GM19023 (cell line): ENCODE data around the gene SLCO2B1.

Source experiments
- ATAC-seq: cut with Tn5 transposase; IDR thresholded peaks from one replicate; pipeline ENCODE4 v1.9.1; 2021; ENCODE audit warnings: mild to moderate bottlenecking, moderate library complexity; ENCODE audit not compliant: unreplicated experiment

The SLCO2B1 gene

GRCh38 chr11:75160880-75161279 lies 10.0 kb downstream of the SLCO2B1 start:
- ATAC-seq = no peak

GRCh38 chr11:75161506-75162095 lies 10.7 kb downstream of the SLCO2B1 start:
- ATAC-seq = no peak

DNA sequence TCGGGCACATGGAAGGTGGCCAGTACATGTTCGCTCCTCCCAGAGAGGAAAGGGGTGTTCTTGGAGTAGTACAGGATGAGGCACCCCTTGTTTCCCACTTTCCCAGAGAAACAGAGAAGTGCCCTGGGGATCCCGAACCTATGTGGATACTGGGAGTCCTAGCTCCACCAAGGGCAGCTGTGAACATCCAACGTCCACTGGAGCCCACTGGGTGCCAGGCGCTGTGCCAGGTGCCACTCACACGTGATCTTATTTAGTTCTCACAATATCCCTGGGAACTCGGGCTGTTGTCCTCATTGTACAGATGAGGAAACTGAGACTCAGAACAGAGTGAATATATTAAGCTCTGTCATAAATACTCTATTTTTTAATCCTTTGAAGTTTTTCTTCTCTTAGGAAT lies 12.0 kb downstream of the SLCO2B1 start:
- no peak for ATAC-seq

DNA sequence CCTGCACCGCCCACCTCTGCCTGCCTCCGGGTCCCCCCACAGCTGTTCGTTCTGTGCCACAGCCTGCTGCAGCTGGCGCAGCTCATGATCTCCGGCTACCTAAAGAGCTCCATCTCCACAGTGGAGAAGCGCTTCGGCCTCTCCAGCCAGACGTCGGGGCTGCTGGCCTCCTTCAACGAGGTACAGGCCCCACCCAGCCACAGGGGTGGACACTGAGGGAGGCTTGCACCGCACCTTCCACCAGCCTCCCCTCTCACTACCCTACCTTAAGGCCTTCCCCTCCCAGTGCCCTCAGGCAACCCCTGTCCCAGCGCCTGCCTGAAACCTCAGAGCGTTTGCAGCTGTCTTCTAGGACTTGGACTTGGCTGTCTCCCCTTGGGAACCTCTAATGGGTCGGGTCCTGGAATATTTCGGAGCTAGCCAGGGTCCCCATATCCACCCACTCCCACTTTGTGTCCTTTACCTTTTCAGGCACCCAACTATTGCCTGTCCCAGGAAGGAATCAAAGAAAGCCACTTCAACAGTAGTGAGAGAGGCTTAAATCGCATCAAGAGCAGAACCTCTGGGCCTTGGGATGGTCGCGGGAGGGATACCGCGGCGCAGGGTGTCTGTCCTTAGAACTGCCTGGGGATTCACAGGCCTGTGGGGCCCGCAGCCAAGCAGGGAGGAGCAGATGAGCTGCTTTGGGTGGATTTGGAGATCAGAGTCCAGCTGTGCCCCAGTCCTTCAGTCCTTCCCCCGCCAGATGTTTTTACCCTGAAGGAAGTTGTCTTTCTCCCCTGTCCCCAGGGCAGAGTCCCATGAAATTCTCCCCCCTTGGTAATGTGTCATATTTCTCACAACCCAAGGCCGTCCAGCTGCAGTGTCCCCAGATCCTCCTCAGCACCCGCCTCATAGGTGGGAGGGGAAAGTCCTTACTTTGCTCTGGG lies 13.3 kb downstream of the SLCO2B1 start:
- ATAC-seq = no peak

- ATAC-seq = no peak
Measured at GRCh38 chr11:75165721-75166120, 14.8 kb downstream of the SLCO2B1 start.

- ATAC-seq = no peak
Measured at GRCh38 chr11:75166791-75167190, 15.9 kb downstream of the SLCO2B1 start.

- no peak for ATAC-seq
Measured at GRCh38 chr11:75167617-75168016, 16.7 kb downstream of the SLCO2B1 start.

- ATAC-seq = no peak
Measured at GRCh38 chr11:75169101-75169885, 18.4 kb downstream of the SLCO2B1 start.

DNA sequence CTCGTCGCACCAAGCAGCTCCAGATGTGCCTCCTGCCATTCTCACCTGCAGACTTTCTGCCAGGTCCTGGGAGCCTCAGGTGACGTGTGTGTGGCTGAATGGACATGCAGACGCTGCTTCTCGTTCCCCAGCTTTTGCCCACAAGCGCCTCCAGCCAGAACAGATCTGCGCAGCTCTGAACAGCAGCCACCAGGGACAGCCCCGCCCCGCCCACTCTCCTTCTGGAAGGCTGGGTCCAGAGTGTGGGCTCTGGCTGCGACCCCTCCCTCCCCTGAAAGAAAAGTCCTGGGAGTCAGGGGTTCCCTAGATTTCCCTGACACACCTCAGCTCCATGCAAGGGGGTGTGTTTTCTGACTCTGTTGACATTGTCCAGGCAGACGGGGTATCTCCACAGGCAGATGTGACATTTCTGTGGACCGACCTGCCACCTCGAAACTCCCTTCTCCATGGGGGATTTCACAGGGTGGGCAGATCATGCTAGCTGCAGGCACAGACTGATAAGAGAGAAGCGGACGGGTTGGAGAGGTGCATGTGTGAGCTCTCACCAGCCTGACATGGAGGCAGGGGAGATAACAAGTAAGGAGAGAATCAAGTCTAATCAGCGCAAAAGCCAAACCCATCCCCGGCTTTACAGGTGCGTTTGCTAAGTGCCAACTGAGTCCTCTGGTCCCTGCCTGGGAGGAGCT lies 19.8 kb downstream of the SLCO2B1 start:
- ATAC-seq = no peak

GRCh38 chr11:75173336-75173735 lies 22.4 kb downstream of the SLCO2B1 start:
- no peak for ATAC-seq

DNA sequence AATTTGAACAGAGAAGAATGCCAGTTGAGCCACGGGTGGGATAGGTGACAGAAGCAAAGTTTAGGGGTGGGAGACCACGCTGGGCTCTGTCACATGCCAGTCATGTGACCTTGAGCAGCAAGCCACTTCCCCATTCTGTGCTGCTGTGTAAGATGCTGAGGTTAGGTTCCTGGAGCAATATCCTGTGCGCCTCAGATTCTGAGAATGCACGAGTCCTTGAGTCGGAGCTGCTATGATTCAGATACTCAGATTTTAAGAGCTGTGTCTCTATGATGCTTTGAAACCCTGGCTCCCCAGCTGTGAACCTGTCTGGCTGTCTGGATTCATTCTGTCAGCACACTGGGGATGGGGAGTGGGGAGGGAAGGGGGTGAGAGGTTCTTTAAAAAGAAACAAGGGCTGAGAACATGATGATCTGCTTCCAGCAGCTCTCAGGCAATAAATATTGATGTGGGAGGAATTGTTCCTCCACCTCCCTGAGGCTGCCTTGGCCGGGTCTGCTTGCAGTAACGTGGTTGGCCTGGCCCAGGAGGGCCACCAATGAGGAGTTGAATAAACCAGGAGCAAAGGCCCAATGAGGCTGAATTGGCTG lies 24.0 kb downstream of the SLCO2B1 start:
- no peak for ATAC-seq

DNA sequence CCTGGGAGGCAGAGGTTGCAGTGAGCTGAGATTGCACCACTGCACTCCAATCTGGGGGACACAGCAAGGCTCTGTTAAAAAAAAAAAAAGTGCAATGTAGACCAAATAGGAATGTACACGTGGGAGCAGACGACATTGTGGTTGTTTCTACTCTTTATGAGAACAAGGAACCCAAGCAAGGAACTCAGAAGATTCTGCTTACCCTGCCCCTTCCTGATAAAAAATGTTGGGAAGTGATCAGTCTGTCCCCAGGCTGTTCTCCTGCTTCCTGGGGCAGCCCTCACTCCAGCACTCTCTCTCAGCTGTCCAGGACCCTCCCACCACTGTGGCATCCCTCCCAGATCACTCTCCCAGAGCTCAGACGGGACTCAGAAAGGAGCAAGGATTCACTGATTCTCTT lies 31.8 kb downstream of the SLCO2B1 start:
- no peak for ATAC-seq

DNA sequence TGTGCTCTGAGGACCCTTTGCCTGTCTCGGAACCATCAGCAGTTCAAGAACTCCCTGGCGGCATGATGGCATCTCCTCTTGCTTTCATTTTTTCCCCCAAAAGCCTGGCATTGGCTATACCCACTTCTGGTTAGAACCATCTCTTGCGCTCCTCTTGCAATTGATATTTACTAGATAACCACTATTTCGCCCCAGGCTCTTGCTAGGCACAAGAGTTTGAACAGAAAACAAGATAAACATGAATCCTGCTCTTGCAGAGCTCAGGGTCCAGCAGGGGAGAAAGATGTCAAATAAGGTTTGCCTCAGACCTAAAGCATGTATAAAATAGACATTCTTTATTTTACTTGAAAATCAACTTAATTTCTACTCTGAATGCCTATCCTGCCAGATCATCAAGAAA lies 33.1 kb downstream of the SLCO2B1 start:
- no peak for ATAC-seq

DNA sequence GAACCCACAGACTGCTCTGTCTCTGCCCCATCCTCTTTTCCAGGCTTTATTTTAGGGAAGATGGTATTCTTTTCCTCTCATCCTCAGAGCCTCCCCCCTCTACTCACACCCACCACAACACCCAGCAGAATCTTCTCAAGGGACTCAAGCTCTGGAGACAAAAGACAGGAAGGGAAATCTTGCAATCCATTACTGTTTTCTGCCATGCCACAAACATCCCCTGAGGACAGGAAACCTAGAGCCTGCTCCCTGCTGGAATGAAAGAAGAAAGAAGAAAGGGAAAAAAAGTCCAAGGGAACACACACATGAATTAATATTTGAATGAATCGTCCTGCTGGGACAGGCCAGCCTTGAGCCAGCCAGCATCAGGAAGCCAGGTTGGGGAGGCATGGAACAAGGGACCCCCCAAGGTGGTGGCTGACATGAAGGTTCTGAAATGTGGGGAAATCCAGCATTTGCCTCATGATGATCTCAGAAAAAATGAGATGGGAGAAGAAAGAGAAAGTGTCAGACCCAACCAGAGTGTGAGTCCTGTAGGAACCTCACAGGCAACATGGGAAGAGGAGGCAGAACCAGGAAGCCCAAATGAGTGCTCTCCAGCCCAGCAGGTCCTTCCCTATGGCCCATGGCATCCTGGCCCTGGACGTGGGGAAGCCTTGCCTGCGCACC lies 34.0 kb downstream of the SLCO2B1 start:
- ATAC-seq = no peak

DNA sequence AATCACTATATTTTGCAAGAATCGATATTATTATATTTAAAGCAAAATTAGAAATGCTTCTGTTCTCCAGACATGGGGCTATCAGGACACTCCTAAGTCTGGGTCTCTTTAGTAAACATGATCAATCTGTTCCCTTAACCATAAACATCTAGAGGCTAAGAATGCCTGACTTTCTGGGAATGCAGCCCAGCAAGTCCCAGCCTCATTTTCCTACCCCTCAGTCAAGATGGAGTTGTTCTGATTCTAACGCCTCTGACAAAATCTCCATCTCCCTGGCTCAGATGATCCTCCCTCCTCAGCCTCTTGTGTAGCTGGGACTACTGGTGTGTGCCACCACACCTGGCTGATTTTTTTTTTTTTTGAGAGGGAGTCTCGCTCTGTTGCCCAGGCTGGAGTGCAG lies 35.0 kb downstream of the SLCO2B1 start:
- no peak for ATAC-seq

DNA sequence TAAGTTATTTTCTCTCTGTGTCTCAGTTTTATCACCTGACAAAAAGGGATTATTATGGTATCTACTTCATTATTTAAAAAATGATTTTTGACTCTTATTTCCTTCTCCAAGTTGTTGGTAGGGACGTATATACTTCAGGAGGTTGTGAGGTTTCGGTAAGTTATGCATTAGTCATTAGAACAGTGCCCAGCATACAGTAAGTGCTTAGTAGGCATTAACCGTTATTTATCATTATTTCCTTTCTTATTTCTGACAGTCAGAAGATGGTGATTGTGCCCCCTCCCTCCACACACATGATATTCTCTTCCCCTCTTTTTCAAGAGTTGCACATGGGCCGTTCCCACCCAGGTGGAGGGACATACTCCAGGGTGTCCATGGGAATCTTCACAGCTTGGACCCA lies 36.1 kb downstream of the SLCO2B1 start:
- ATAC-seq = no peak

GRCh38 chr11:75188671-75189070 lies 37.8 kb downstream of the SLCO2B1 start:
- ATAC-seq = no peak

DNA sequence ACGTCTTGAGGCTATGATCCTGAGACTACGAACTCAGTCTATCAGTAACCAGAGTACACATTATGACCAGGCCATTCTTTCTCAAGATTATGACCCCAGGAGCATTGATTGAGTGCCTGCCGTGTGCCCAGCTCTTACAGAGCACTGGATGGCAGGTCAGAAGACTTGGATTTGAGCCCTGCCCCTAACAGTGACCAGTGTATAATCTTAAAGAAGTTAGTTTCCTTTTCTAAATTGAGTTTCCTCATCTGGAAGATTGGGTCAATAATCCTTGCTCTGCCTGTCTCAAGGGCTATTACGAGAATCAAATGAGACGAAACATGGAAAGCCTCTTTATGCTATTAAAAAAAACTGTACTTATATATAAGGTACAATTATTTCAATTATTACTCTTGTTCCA lies 38.2 kb downstream of the SLCO2B1 start:
- no peak for ATAC-seq

GRCh38 chr11:75189911-75190310 lies 39.0 kb downstream of the SLCO2B1 start:
- no peak for ATAC-seq

DNA sequence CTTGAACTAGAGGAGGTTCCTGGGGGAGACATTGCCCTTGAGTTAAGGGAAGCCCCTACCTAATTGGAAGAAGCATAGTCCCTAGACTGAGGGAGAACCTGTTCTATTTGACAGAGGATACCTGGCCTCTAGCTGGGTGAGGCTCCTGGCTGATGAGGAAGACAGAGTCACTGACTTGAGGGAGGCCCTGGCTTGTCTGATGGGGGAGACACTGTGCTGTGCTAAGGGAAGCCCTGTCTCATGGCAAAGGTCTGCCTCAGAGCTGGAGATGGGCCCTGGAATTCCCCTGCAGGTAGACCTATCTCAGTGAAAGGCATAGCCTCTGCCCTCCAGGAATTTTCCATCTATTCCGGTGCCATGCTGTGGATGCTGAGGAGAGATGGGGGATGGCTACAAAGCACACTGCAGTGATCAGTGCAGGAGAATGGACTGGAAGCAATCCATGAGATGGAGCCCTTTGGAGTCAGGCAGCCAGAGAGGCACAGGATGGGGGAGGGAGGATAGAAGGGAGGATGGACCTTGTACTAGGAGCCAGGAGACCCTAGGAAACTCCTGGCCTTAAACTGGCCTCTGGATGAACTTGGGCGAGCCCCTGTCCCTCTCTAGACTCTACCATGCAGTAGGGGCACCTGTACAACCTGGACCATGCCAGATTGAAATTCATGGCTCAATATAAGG lies 39.9 kb downstream of the SLCO2B1 start:
- ATAC-seq = no peak
